SK-N-SH (cell line): ENCODE results near the gene CTSL.

Source experiments
- FOXM1 ChIP-seq: IDR thresholded peaks from 2 replicates; pipeline ENCODE4 v1.4.0; 2012; ENCODE audit warnings: low read depth, mild to moderate bottlenecking
- RFX5 ChIP-seq: IDR thresholded peaks from 2 replicates; pipeline ENCODE4 v1.6.1; 2012; ENCODE audit warnings: mild to moderate bottlenecking, improper control_type of control experiment, low read length
- TCF12 ChIP-seq: IDR thresholded peaks from 2 replicates; pipeline ENCODE4 v1.4.0; 2012
- TF ChIP-seq, protein P1 (sequence below): fragments of 200-600 bp; sonication (generic); IDR thresholded peaks from 2 replicates; pipeline ENCODE4 v1.6.1; 2017; ENCODE audit warnings: antibody characterized with exemption, mild to moderate bottlenecking, moderate library complexity

DNA sequence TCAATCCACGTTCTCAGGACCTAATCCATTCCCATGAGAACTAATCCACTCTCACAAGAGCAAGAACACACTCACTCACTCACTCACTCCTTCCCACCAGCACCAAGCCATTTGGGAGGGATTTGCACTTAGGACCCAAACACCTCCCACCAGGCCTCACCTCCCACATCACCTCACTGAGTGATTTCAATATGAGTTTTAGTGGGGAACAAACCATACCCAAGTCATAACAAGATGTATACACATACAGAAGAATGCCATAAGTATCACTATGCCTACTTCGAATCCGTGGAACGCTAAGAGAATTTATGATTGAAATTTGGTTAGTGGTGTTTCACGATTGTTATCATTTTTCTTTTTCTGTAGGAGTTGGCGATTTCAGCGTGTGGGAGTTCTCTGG lies 29.3 kb upstream of the CTSL start:
- TF ChIP-seq, protein P1, sequence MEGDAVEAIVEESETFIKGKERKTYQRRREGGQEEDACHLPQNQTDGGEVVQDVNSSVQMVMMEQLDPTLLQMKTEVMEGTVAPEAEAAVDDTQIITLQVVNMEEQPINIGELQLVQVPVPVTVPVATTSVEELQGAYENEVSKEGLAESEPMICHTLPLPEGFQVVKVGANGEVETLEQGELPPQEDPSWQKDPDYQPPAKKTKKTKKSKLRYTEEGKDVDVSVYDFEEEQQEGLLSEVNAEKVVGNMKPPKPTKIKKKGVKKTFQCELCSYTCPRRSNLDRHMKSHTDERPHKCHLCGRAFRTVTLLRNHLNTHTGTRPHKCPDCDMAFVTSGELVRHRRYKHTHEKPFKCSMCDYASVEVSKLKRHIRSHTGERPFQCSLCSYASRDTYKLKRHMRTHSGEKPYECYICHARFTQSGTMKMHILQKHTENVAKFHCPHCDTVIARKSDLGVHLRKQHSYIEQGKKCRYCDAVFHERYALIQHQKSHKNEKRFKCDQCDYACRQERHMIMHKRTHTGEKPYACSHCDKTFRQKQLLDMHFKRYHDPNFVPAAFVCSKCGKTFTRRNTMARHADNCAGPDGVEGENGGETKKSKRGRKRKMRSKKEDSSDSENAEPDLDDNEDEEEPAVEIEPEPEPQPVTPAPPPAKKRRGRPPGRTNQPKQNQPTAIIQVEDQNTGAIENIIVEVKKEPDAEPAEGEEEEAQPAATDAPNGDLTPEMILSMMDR, result no peak
- TF ChIP-seq FOXM1 (no peak), TCF12 (no peak), RFX5 (no peak)
